Measurements from ENCODE around the gene FOXE1.

Gene FOXE1

GRCh38 chr9:97853056-97853843 is at the start of gene FOXE1:
TSS of gene FOXE1 (plus strand) at chr9:97853226. CDS start at chr9:97853915, 689 bp downstream.
- no peak for DNase-seq (ENCODE audit: low spot score)

GRCh38 chr9:97804059-97804365 is 49.0 kb upstream of the FOXE1 start:
- DNase-seq (ENCODE audit: low spot score): no peak

- DNase-seq (ENCODE audit: low spot score): no peak
Observed at GRCh38 chr9:97806721-97807120, 46.3 kb upstream of the FOXE1 start.

- DNase-seq (ENCODE audit: low spot score): no peak
Observed at GRCh38 chr9:97807681-97808080, 45.3 kb upstream of the FOXE1 start.

- DNase-seq (ENCODE audit: low spot score): no peak
Observed at GRCh38 chr9:97808415-97808814, 44.6 kb upstream of the FOXE1 start.

GRCh38 chr9:97808972-97809371 is 44.1 kb upstream of the FOXE1 start:
- DNase-seq (ENCODE audit: low spot score): no peak

GRCh38 chr9:97809666-97810344 is 43.2 kb upstream of the FOXE1 start:
- no peak for DNase-seq (ENCODE audit: low spot score)

- peak; percentile 49 for DNase-seq (ENCODE audit: low spot score)
Observed at GRCh38 chr9:97811533-97812246, 41.3 kb upstream of the FOXE1 start.

- no peak for DNase-seq (ENCODE audit: low spot score)
Observed at GRCh38 chr9:97812247-97812543, 40.8 kb upstream of the FOXE1 start.

GRCh38 chr9:97813072-97813471 is 40.0 kb upstream of the FOXE1 start:
- no peak for DNase-seq (ENCODE audit: low spot score)

GRCh38 chr9:97819735-97820134 is 33.3 kb upstream of the FOXE1 start:
- DNase-seq (ENCODE audit: low spot score): no peak

- DNase-seq (ENCODE audit: low spot score): no peak
Observed at GRCh38 chr9:97820373-97820772, 32.7 kb upstream of the FOXE1 start.

GRCh38 chr9:97830884-97831829 is 21.9 kb upstream of the FOXE1 start:
- DNase-seq (ENCODE audit: low spot score): no peak

GRCh38 chr9:97831843-97832636 is 21.0 kb upstream of the FOXE1 start:
- DNase-seq (ENCODE audit: low spot score): no peak

- DNase-seq (ENCODE audit: low spot score): no peak
Observed at GRCh38 chr9:97840521-97840920, 12.5 kb upstream of the FOXE1 start.

GRCh38 chr9:97842960-97843359 is 10.1 kb upstream of the FOXE1 start:
- no peak for DNase-seq (ENCODE audit: low spot score)

- DNase-seq (ENCODE audit: low spot score): no peak
Observed at GRCh38 chr9:97845130-97845529, 7.9 kb upstream of the FOXE1 start.

GRCh38 chr9:97845763-97846162 is 7.3 kb upstream of the FOXE1 start:
- DNase-seq (ENCODE audit: low spot score): no peak

- DNase-seq (ENCODE audit: low spot score): no peak
Observed at GRCh38 chr9:97846347-97846746, 6.7 kb upstream of the FOXE1 start.

- DNase-seq (ENCODE audit: low spot score): no peak
Observed at GRCh38 chr9:97847474-97848214, 5.4 kb upstream of the FOXE1 start.

- DNase-seq (ENCODE audit: low spot score): no peak
Observed at GRCh38 chr9:97848215-97848479, 4.9 kb upstream of the FOXE1 start.
